GM12872 (cell line): ENCODE measurements around the gene BAD.

Source experiments
- TF ChIP-seq, protein P1 (sequence below): IDR thresholded peaks from 3 replicates; pipeline ENCODE4 v1.5.1; 2011; ENCODE audit warnings: low read depth, mild to moderate bottlenecking, low read length, moderate library complexity; ENCODE audit not compliant: insufficient read depth

The BAD gene

GRCh38 chr11:64303109-64304031, 18.9 kb upstream of the BAD start:
- TF ChIP-seq, protein P1, sequence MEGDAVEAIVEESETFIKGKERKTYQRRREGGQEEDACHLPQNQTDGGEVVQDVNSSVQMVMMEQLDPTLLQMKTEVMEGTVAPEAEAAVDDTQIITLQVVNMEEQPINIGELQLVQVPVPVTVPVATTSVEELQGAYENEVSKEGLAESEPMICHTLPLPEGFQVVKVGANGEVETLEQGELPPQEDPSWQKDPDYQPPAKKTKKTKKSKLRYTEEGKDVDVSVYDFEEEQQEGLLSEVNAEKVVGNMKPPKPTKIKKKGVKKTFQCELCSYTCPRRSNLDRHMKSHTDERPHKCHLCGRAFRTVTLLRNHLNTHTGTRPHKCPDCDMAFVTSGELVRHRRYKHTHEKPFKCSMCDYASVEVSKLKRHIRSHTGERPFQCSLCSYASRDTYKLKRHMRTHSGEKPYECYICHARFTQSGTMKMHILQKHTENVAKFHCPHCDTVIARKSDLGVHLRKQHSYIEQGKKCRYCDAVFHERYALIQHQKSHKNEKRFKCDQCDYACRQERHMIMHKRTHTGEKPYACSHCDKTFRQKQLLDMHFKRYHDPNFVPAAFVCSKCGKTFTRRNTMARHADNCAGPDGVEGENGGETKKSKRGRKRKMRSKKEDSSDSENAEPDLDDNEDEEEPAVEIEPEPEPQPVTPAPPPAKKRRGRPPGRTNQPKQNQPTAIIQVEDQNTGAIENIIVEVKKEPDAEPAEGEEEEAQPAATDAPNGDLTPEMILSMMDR = no peak

- TF ChIP-seq, protein P1 = no peak
Observed at GRCh38 chr11:64299847-64300648, 15.6 kb upstream of the BAD start, which contains the start of gene CATSPERZ. CATSPERZ (plus strand) TSS chr11:64300358; CDS start chr11:64300411, 53 bp downstream.

DNA sequence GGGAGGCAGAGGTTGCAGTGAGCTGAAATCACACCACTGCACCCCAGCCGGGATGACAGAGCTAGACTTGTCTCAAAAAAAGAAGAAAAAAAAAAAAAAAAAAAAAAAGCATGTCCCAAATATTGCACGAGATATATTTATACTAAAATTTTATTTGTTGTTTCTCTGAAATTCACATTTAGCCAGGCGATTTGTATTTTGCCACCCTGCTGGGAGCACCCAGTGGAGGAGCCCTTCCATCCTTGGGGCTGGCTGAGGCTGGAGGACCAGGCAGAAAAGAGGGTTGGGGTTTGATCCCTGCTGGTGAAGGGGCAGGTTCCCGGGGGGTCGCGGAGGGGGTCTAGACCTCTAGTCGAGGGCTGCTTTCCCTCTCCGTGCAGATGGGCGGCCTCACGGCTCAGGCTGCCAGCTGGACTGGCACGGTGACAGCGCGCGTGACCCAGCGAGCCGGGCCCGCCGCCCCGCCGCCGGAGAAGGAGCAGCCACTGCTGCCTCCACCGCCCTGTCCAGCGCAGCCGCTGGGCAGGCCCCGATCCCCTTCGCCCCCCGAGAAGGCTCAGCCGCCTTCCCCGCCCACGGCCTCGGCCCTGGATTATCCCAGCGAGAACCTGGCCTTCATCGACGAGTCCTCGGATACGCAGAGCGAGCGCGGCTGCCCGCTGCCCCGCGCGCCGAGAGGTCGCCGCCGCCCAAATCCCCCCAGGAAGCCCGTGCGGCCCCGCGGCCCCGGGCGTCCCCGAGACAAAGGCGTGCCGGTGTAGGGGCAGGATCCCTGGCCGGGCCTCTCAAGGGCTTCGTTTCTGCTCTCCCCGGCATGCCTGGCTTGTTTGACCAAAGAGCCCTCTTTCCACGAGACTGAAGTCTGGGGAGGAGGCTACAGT, 14.7 kb upstream of the BAD start:
- TF ChIP-seq, protein P1 = no peak

DNA sequence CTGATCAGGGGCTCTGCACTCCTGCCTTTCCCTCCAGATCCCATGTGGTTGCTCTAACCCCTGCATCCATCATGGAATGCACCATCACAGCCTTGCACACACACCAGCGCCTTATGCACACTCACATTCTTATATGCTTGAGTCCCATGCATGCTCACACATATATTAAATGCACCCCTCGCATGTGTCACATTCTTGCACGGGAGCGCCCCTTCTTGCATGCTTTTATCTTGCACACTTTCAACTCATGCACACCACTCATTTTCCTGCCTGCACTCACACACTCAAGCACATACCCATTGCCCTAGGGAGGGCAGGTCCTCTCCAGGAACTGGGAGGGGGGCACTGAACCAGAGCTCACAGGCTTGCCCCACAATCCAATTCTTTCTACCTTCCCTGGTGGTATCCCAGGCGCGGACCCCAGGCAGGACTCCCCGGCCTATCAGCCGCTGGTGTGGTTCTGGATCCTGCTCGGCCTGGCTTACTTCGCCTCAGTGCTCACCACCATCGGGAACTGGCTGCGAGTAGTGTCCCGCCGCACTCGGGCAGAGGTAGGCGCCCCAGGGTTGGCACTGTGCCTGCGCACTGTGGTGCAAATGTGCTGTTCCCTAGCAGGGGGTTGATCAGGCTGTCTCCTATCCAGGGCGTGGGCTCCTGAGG, 13.4 kb upstream of the BAD start:
- TF ChIP-seq, protein P1 = no peak

DNA sequence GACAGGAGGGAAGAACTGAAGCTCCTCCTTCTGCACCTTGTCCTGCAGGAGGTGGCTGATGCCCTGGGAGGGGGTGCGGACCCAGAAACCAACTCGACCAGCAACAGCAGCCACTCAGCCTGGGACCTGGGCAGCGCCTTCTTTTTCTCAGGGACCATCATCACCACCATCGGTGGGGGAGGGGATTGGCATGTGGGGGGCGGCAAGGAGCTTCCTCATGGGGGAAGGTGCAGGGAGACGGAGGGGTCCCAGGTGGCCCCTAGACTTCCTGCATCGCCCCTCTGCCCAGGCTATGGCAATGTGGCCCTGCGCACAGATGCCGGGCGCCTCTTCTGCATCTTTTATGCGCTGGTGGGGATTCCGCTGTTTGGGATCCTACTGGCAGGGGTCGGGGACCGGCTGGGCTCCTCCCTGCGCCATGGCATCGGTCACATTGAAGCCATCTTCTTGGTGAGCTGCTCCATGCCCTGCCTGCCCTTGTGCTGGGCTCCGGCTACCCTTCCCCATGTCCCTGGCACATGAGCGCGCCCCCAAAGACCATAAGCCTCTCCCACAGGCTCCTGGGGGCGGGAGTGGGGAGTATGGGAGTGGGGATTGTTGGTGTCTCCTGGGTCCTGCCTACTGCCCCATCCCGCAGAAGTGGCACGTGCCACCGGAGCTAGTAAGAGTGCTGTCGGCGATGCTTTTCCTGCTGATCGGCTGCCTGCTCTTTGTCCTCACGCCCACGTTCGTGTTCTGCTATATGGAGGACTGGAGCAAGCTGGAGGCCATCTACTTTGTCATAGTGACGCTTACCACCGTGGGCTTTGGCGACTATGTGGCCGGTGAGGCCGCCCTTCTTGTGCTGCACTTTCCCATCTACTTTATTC, 12.6 kb upstream of the BAD start:
- TF ChIP-seq, protein P1 = no peak

GRCh38 chr11:64296236-64296635, 11.8 kb upstream of the BAD start:
- TF ChIP-seq, protein P1 = no peak
